IMR-90 (cell line): ENCODE results near the gene OR5M11.

Experiments used
- BHLHE40 ChIP-seq: fragments of 150-350 bp; IDR thresholded peaks from 2 replicates; pipeline ENCODE4 v1.6.1; 2016; ENCODE audit warnings: mild to moderate bottlenecking, low read depth, low read length
- CEBPB ChIP-seq: IDR thresholded peaks from 2 replicates; pipeline ENCODE4 v1.6.1; 2012; ENCODE audit warnings: low read depth, low read length, improper control_type of control experiment
- FOS ChIP-seq: fragments of 150-350 bp; IDR thresholded peaks from 2 replicates; pipeline ENCODE4 v1.6.1; 2016; ENCODE audit warnings: low read depth, low read length
- MAFK ChIP-seq: IDR thresholded peaks from 2 replicates; pipeline ENCODE4 v1.6.1; 2012; ENCODE audit warnings: low read depth, low read length, improper control_type of control experiment
- MAZ ChIP-seq: IDR thresholded peaks from 2 replicates; pipeline ENCODE4 v1.6.1; 2012; ENCODE audit warnings: low read depth, mild to moderate bottlenecking, low read length, improper control_type of control experiment, moderate library complexity, borderline replicate concordance
- POLR2A ChIP-seq: IDR thresholded peaks from 2 replicates; pipeline ENCODE4 v1.6.1; 2012; ENCODE audit warnings: mild to moderate bottlenecking, low read depth, low read length
- RAD21 ChIP-seq: IDR thresholded peaks from 2 replicates; pipeline ENCODE4 v1.6.1; 2012; ENCODE audit warnings: low read length, improper control_type of control experiment
- RFX5 ChIP-seq: IDR thresholded peaks from 2 replicates; pipeline ENCODE4 v1.8.0; 2012; ENCODE audit warnings: low read depth, mild to moderate bottlenecking, low read length, moderate library complexity
- SMC3 ChIP-seq: fragments of 150-350 bp; IDR thresholded peaks from 2 replicates; pipeline ENCODE4 v1.6.1; 2016; ENCODE audit warnings: low read depth, mild to moderate bottlenecking, antibody characterized with exemption, low read length, moderate library complexity
- TF ChIP-seq, protein P1 (sequence below): conservative IDR thresholded peaks from 2 replicates; pipeline ENCODE4 v1.5.1; 2012; ENCODE audit warnings: mild to moderate bottlenecking, low read depth, low read length, improper control_type of control experiment
- TF ChIP-seq, protein P2 (sequence below): fragments of 150-350 bp; IDR thresholded peaks from 2 replicates; pipeline ENCODE4 v1.6.1; 2017; ENCODE audit warnings: mild to moderate bottlenecking, antibody characterized with exemption, low read length, low read depth

DNA sequence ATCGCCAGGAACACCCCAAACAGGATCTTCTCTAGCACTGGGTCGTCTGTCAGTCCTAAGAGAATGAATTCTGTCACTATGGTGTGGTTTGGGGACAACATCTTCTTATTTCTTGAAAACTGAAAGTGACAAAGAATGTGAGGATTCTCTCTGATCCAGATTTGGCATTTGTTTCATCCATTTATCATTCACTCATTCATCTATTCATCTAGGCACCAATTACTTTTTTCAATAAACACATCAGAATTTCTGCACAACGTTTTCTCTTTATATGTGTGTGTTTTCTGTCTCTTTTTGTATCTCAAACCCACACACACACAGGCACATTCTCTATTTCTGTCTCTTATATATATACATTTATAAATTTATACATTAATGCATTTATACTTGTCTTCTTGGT lies 34.6 kb upstream of the OR5M11 start, which contains the start of gene OR5M10:
- TF ChIP-seq, protein P1, sequence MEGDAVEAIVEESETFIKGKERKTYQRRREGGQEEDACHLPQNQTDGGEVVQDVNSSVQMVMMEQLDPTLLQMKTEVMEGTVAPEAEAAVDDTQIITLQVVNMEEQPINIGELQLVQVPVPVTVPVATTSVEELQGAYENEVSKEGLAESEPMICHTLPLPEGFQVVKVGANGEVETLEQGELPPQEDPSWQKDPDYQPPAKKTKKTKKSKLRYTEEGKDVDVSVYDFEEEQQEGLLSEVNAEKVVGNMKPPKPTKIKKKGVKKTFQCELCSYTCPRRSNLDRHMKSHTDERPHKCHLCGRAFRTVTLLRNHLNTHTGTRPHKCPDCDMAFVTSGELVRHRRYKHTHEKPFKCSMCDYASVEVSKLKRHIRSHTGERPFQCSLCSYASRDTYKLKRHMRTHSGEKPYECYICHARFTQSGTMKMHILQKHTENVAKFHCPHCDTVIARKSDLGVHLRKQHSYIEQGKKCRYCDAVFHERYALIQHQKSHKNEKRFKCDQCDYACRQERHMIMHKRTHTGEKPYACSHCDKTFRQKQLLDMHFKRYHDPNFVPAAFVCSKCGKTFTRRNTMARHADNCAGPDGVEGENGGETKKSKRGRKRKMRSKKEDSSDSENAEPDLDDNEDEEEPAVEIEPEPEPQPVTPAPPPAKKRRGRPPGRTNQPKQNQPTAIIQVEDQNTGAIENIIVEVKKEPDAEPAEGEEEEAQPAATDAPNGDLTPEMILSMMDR = no peak
- TF ChIP-seq POLR2A (no peak), RAD21 (no peak), FOS (no peak), CEBPB (no peak), MAZ (no peak), BHLHE40 (no peak), RFX5 (no peak), SMC3 (no peak), MAFK (no peak)
- TF ChIP-seq, protein P2, sequence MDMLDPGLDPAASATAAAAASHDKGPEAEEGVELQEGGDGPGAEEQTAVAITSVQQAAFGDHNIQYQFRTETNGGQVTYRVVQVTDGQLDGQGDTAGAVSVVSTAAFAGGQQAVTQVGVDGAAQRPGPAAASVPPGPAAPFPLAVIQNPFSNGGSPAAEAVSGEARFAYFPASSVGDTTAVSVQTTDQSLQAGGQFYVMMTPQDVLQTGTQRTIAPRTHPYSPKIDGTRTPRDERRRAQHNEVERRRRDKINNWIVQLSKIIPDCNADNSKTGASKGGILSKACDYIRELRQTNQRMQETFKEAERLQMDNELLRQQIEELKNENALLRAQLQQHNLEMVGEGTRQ = no peak
